ENCODE measurements around the gene PSMD12.
"Not testable (repeated sequence)": the region's sequence is repeated elsewhere in the genome, so short reads cannot be mapped to it uniquely, and the experiment has no call there.

Gene PSMD12

DNA sequence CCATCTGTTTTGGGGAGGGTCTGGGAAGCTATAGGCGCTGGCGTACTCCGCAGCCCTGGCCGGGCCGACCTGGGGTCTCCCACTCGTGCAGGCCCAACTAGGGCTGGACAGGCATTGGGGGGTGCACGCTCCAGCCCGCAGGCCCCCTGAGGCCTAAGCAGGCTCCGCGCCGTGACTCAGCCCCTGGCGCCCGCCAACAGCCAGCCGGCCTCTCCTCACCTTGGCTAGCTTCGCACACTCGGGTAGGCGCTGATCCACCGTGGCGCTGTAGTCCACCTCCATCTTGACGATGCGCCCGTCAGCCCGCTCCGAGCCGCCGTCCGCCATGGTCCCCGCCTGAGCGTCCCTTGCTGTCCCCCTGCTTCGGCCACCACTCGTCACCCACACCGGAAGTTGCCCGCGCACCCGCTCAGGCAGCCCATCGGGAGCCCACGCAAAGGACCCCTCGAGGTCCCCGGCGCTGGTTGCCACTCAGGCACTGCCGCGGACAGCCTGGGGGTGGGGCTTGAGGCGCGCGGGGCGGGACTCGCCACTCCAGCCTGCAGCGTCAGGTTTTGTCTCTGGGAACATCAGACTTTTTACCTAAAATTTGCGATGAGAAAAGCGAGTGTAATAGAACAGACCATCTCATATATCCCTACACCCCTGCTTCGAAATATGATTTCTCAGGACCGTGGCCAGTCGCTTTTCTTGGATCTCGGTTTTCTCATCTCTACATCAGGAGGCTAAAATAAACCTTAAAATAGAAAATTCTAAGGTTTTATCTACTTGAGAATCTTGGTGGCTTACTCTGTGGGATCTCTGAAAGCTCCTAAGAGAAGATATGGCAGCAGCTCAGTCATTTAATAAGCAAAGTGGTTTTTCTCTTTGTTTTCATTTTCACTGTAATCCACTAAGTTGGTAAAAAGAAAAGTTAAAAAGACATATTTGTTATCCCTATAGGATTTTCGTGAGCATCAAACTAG, at the start of gene PSMD12:
Gene PSMD12 (minus strand): TSS at position 385 of the 965 bp plus-strand sequence. CDS start 58 bp downstream, at position 327.
- DNase-seq: peak; percentile 69

DNA sequence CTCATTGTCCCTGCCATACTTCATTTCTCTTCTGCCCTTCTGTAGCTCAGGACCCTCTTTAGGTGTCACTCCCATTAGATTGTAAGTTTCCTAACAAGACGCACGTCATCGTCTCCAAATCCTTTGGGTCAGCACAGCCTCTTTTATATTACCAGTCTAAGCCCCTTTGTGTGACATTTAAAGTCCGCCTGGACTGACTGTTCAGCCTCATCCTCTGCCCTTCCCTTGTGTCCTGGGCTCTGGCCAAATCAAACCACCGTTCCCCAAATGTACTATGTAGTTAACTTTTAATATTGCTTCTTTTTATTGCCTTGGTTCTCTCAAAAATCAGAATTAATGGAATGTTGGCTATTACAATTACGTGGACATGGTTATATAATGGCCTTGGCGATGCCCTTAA, 48.9 kb upstream of the PSMD12 start:
- DNase-seq: no peak

DNA sequence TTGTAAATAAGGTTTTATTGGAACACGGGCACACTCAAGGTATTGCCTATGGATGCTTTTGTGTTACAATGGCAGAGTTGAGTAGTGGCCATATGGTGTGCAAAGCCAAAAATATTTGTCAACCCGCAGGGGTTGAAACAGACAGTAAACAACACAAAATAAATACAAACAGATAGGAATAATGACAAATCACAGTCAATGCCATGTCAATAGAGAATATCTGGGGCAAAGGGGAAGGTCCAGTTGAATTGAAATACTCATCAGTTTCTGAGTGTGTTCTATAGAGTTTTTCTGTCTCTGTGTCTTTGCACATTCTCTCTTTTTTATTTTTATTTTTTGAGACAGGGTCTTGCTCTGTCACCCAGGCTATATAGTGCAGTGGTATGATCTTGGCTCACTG, 48.2 kb upstream of the PSMD12 start:
- no peak for DNase-seq

DNA sequence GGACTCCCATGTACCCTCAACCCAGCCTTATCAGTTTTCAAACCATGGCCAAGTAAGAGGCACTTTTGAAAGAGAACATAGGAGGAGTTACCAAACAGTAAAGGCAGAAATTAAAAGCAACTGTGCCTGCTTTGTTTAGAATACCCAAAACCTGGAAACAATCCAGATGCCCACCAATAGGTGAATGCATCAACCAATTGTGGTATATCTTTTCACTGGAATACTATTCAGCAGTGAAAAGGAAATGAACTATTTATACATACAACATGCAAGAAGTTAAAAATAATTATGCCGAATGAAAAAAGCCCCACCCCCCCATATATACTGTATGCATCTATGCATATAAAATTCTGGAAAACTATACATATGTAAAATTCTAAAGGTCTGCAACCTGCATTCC, 47.8 kb upstream of the PSMD12 start:
- DNase-seq: no peak

DNA sequence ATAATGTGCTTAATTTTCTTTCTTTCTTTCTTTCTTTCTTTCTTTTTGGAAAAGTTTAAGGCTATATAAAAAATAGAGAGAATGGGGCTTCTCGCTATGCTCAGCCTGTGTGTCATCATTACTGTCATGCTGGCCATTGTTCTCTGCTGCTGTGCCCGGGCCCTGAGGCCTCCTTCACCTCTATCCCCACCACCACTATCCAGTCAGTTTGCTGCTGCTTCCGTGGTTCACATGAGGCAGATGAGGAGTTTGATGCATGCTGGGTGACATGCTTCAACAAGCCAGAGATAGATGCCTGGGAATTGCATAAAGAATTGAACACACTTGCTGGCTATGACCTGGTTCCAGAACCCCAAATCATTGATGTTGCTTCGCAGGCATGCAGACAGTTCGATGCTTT, 47.0 kb upstream of the PSMD12 start:
- no peak for DNase-seq

DNA sequence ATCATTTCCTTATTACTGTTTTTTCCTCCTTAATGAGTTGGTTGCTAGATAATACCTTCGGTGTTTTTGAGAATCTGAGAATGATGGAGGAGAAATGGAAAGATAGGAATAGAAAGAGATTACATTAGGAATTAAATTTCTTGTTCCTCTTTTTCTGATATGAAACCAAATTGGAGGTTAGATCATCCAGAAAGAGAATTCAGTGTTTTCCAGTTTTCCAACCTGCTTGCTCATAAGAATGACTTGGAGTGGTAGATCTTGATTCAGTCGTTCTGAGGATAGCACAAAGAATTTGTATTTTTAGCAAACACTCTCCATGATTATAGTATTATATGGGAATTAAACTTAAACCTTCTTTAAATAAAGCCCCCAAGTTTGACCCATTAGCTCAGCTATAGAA, 46.6 kb upstream of the PSMD12 start:
- no peak for DNase-seq

DNA sequence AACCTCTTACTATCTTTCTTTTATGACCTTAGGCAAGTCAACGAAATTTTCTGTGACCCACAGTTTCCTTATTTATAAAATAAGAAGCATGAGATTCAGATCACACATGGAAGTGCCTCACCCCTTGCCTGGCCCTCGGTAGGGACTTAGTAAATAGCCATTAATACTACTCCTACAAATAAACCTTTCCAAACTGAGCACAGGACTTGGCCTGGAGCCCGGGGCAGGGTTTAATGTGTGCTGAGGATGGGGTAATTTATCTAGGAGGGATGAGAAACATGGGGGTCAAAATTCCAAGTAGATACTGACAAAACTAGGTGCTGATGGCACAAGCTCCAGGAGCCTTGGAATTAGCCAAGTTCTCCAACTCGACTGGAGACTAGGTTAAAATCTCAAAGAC, 45.7 kb upstream of the PSMD12 start:
- DNase-seq: no peak

DNA sequence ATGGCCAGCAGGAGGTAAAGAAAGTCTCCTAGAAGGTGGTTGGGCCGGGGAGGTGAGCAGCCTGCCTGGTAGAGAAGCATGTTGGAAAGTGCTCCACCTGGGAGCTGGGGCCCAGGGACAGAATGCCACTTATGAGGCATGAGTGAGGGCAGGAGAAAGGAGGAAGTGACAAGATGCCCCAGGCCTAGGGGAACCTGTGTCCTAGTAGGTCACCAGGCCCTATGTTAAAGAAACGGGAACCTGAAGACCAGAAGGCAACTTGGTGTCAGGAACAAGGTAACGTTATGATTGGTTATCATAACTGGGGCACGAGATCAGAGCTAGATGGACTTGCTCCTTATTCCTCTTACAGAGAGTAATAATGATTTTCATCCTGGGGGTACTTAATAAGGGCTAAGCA, 45.0 kb upstream of the PSMD12 start:
- DNase-seq: no peak

DNA sequence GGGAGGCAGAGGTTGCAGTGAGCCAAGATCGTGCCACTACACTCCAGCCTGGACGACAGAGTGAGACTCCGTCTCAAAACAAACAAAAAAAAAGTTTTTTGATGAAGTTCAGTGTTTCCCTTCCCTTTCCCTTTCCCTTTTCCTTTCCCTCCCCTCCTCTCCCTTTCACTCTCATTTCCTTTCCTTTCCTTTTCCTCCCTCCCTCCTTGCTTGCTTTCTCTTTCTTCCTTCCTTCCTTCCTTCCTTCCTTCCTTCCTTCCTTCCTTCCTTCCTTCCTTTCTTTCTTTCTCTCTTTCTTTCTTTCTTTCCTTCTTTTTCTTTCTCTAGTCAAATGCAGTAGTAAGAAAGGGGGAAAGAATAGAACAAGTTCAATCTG, 42.1 kb upstream of the PSMD12 start:
- DNase-seq: not testable (repeated sequence)

DNA sequence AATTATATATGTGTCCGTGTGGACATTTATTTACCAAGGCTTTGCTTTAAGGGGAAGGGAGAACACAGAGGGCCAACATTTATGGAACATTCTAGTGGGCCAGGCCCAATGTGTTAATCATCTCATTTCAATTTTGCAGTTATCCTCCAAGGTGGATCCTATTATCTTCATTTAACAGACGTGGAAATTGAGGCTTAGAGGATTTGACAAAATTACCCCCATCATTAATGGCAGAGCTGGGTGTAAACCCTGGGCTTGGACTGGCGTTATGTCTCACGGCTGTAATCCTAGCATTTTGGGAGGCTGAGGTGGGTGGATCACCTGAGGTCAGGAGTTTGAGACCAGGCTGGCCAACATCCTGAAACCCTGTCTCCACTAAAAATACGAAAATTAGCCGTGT, 37.1 kb upstream of the PSMD12 start:
- no peak for DNase-seq

DNA sequence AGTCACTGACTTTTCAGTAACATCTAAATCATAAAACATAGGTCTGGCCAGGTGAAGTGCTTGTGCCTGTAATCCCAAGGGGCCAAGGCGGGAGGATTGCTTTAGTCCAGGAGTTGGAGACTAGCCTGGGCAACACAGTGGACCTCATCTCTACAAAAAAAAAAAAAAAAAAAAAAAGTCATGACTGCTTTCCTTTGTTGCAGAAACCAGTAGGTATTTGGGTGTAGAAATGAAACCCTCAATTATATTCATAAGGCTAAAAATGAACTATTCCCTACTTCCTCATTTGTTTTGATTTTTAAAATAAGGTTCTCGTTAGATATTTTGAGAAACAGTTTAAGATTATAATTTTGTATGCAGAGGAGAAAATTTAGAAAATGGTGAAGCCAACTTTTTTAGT, 36.7 kb upstream of the PSMD12 start:
- DNase-seq: no peak

DNA sequence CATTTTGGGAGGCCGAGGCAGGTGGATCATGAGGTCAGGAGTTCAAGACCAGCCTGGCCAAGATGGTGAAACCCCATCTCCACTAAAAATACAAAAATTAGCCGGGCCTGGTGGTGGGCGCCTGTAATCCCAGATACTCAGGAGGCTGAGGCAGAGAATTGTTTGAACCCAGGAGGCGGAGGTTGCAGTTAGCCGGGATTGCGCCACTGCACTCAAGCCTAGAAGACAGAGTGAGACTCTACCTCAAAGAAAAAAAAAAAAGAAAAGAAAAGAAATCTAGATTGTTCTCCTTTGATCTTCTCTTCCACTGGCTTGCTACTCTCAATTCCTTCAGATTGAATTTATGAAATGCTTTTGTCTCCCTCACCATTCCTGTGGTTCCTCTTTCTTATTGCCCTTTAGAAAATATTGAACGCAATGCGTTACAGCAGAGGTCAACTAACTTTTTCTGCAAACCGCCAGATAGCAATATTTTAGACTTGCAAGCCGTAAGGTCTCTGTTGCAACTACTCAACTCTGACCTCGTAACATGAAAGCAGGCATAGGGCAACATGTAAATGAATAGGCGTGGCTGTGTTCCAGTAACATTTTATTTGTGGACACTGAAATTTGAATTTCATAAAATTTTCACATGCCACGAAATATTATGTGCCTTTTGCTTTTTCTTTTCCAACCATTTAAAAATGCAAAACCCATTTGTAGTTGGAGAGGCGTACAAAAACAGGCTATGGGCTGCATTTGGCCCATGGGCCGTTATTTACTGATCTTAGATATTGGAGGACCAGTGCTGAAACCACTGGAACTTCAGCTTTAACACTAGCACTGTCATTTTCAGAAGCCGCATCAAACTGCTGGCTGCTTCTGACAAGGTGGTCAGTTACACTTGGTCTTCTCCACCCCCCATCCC, 35.5 kb upstream of the PSMD12 start:
- DNase-seq: no peak

DNA sequence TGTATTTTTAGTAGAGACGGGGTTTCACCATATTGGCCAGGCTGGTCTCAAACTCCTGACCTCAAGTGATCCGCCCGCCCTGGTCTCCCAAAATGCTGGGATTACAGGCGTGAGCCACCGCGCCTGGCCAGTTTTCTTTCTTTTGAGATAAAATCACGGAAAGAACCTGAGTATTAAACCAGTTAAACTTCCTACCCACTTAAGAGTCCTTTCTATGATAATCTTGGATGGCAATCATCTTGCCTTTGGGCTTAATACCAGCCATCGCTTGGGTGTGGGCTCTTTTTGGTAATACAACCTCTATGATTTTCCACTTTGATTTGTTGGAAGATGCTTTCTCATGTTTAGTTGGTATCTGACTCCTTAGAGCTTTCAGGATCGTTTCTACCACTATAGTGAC, 34.7 kb upstream of the PSMD12 start:
- DNase-seq: no peak

DNA sequence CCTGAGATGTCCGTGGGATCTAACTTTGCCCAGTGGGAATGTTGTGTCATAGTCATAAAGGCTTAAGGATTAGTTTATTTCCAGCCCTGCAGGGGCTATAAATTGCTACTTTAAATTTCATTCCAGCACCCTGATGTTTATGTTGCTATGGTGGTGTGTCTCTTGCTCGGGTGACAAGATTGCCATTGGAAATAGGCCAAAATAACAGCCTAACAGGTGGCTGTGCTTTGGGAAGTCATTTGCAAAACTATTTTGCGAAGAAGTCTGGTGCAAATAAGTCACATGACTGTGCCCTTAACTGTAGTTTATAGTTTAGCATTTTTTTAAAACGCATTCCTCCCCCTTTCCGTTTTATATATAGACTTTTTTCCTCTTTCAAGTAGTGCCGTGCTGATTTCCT, 33.8 kb upstream of the PSMD12 start:
- peak; percentile 13 for DNase-seq

DNA sequence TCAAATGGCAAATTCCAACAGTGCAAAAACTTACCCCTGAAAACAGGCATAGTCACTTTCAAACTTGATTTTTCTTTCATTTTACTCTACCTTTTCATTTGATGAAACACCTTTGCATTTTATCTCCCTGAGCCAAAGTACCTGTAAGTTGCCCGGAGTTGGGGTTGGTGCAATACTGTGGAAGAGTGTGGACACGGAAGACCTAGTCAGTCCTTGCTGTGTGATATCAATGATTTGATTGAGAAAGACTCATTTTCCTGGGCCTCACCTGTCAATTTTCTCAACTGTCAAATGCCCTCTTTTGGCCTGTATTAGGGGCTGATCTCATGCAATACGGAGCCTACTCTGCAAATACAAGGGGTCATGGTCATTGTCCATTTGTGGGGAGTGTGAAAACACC, 33.3 kb upstream of the PSMD12 start:
- no peak for DNase-seq

DNA sequence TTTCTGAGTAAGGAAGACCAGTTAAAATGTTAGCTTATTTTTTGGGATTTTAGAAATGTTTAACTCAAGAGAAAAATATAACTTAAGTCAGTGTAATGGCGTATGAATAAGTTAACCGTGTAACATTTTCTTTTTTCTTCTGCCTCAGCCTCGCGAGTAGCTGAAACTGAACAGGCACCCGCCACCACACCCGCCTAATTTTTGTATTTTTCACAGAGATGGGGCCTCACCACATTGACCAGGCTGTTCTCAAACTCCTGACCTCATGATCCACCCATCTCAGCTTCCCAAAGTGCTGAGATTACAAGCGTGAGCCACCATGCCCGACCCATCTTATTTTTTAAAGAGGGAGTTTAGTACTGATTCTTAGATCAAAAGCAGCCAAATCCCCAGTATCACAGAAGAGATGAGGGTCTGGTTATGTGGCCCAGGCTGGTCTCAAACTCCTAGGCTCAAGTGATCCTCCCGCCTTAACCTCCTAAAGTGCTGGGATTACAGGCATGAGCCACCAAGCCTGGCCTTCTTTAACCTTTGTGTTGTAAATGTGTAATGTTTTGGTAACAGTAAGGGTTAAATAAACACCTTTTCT, 27.5 kb upstream of the PSMD12 start:
- no peak for DNase-seq

DNA sequence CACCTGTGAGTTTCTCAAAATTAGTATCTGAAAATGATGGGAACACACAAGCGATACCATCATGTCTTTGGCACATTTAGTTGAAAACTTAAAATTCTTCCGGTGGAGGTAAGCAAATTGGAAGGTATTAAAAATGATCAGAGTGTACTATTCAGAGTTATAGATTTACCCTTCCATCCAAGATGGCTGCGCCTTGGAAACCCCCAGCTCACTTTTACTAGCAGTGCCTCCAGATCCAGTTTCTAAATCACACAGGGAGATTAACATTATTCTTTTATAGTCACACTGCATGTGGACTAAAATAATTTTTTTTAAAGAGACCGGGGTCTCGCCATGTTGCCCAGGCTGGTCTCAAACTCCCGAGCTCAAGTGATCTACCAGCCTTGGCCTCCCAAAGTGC, 25.7 kb upstream of the PSMD12 start:
- no peak for DNase-seq

DNA sequence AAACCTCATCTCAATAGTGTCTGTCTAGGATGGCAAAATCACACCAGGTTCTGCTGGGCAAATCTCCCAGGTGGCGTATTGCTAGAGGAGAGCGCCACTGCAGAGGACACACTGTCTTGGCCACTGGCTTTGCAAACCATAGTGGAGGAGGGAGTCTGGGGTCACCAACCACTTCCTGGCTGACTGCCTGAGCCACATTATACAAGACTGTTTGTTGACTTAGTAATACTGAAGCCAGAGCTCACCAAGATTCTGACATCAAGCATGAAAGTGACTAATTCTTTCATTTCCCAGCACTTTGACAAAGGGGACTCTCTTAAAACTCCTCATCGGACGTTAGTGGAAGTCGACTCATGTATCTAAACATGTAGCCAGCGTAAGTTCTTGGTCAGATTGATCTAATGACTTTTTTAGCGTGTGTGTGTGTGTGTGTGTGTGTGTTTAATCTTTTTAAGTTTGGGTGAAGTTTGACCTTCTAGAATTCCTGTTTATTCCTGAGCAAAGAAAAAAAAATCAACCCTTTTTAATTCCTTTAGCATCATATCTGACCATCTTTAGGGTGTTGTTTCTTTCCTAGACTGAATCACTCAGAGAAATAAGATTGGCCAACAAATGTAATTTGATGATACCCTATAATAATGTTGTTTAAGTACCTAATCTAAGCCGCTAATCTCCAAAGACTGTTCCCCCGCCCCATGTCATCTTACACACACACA, 24.4 kb upstream of the PSMD12 start:
- DNase-seq: no peak

DNA sequence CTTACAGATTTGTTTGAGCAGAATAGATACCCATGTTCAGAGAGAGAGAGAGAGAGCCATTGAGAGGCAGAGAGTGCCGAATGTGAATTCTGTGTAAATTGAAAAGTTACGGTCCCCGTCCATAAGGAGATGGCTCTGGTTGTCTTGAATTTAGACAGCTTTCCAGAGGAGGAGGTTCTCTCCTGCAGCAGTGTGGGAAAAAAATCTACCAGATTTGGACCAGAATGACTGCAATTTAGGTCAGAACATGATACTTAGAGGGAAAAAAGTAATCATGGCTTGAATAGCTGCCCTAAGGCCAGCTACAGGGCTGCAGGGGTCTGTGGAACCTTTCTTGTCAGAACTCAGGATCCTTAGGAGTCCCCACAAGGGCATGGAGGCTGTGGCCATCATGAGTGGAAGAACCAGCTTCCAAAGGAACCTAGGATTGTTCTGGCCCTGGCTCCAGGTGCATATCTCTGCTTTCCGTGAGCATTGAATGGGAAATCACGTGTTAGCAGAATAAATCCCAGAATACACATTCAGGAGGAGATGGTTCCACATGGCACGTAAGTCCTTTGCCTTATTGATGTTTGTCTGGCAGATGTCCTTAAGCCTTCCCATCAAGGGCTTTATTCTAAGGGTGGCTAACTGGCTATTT, 23.7 kb upstream of the PSMD12 start:
- DNase-seq: no peak

DNA sequence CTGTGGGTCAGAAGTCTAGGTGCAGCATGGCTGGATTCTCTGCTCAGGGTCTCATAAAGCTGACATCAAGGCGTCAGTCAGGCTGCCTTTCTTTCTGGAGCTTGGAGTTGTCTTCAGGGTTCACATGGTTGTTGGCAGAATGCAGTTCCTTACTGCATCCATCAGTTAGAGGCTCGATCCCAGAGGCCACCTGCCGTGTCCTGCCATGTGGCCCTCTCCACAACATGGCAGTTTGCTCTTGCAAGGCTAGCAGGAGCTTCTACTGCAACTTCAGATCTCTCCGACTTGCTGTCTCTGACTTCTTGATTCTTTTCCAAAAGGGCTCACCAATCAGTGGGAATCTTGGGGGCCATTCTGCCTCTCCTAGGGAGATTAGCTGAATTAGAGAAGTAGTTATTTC, 22.6 kb upstream of the PSMD12 start:
- DNase-seq: no peak

DNA sequence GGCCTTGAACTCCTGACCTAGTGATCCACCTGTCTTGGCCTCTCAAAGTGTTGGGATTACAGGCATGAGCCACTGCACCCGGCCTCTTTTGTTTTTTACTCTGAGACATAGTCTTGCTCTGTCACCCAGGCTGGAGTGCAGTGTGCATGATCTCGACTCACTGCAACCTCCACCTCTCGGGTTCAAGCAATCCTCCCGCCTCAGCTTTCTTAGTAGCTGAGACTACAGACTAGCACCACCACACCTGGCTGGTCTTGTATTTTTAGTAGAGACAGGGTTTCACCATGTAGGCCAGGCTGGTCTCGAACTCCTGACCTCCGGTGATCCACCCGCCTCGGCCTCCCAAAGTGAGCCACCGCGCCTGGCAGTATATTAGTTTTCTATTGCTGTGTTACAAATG, 22.2 kb upstream of the PSMD12 start:
- not testable (repeated sequence) for DNase-seq

DNA sequence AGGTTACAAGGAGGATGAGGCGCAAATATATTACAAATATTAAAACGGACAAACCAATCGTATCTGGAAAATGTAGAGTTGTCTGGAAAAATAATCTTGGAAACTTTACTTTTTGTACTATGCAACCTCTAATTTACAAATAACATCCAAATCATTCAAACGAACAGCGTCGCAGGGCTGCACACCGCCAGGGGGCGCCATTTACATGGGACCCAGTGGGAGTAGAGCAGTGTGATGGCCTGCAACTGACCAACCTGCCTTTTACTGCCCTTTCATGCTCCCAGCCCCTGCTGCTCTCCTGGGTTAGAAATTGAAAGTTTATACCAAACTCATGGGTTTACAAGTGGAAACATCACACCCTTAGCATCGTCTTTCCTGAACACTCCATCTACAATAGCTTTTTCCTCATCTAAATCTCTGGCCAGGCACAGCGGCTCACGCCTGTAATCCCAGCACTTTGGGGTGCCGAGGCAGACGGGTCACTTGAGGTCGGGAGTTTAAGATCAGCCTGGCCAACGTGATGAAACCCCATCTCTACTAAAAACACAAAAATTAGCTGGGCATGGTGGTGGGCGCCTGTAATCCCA, 20.7 kb upstream of the PSMD12 start:
- DNase-seq: no peak

All from GF-D8 (cell line).